Measurements from ENCODE around the gene DUSP3. TPM values are rescaled to one million over a fixed set of nuclear protein-coding genes. Genes with fewer than 3 reads are reported as not detected.

Gene DUSP3
- total and polyA plus RNA-seq, 3 experiments from 2014 or later = 7.7 to 14.4 (median 14.0) TPM

- no peaks in the 10 kb centered on the region for H3K9me3 Mint-ChIP-seq
- peaks cover 0 to 14% (median 0%) of the 10 kb centered on the region in 3 donors for H3K4me1 Mint-ChIP-seq
- H3K27me3 Mint-ChIP-seq = no peaks in the 10 kb centered on the region
- no peaks in the 10 kb centered on the region for H3K36me3 ChIP-seq (ENCODE audit: insufficient read depth, low read length)
- POLR2A ChIA-PET = no interaction called here
- H3K27ac Mint-ChIP-seq = no peak overlapping the region
- no peaks in the 10 kb centered on the region for H3K4me1 ChIP-seq (ENCODE audit: insufficient read depth, low read length)
- no peaks in the 10 kb centered on the region for H3K27me3 ChIP-seq (ENCODE audit: insufficient read depth, low read length, poor library complexity, severe bottlenecking)
- H3K36me3 Mint-ChIP-seq = peaks cover 3 to 50% (median 18%) of the 10 kb centered on the region in 3 donors
- CTCF ChIA-PET = interaction anchor here (1.1 kb wide), 1 partner anchor 77 kb away, joined by 4 read pairs; no protein-coding TSS in a partner anchor
- H3K27ac ChIP-seq (ENCODE audit: low read depth, low read length) = no peak overlapping the region
- no peaks in the 10 kb centered on the region for H3K9me3 ChIP-seq (ENCODE audit: low read length)
- no peak overlapping the region for H3K4me3 ChIP-seq (ENCODE audit: low read length)
- H3K4me3 Mint-ChIP-seq = no peak overlapping the region
- DNase-seq = no peak
Observed at GRCh38 chr17:43771463-43771862, 7.3 kb downstream of the DUSP3 start.

- ChIA-PET CTCF (no interaction called here), POLR2A (no interaction called here)
- DNase-seq = no peak
- H3K36me3 ChIP-seq (ENCODE audit: insufficient read depth, low read length) = no peaks in the 10 kb centered on the region
- Mint-ChIP-seq H3K27ac (no peak overlapping the region), H3K9me3 (no peaks in the 10 kb centered on the region), H3K4me3 (no peak overlapping the region), H3K4me1 (peaks cover 0 to 14% (median 0%) of the 10 kb centered on the region in 3 donors), H3K36me3 (peaks cover 3 to 50% (median 19%) of the 10 kb centered on the region in 3 donors), H3K27me3 (no peaks in the 10 kb centered on the region)
- no peaks in the 10 kb centered on the region for H3K9me3 ChIP-seq (ENCODE audit: low read length)
- H3K4me3 ChIP-seq (ENCODE audit: low read length) = no peak overlapping the region
- no peaks in the 10 kb centered on the region for H3K27me3 ChIP-seq (ENCODE audit: insufficient read depth, low read length, poor library complexity, severe bottlenecking)
- no peak overlapping the region for H3K27ac ChIP-seq (ENCODE audit: low read depth, low read length)
- no peaks in the 10 kb centered on the region for H3K4me1 ChIP-seq (ENCODE audit: insufficient read depth, low read length)
Observed at GRCh38 chr17:43770957-43771356, 7.8 kb downstream of the DUSP3 start.

GRCh38 chr17:43769859-43770258 is 8.9 kb downstream of the DUSP3 start:
- H3K4me1 ChIP-seq (ENCODE audit: insufficient read depth, low read length) = no peaks in the 10 kb centered on the region
- no peaks in the 10 kb centered on the region for H3K9me3 ChIP-seq (ENCODE audit: low read length)
- Mint-ChIP-seq H3K27ac (peak overlapping the region in 1 of 8 donors; percentile 29), H3K4me3 (no peak overlapping the region), H3K36me3 (peaks cover 3 to 48% (median 19%) of the 10 kb centered on the region in 3 donors), H3K9me3 (no peaks in the 10 kb centered on the region), H3K27me3 (no peaks in the 10 kb centered on the region), H3K4me1 (peaks cover 0 to 12% (median 0%) of the 10 kb centered on the region in 3 donors)
- H3K4me3 ChIP-seq (ENCODE audit: low read length) = no peak overlapping the region
- H3K27ac ChIP-seq (ENCODE audit: low read depth, low read length) = no peak overlapping the region
- CTCF ChIA-PET = interaction anchor here (0.6 to 2.1 kb wide), 3 partner anchors 9 to 84 kb away, joined by 3 to 7 read pairs (median 4); no protein-coding TSS in a partner anchor
- H3K36me3 ChIP-seq (ENCODE audit: insufficient read depth, low read length) = no peaks in the 10 kb centered on the region
- POLR2A ChIA-PET = no interaction called here
- H3K27me3 ChIP-seq (ENCODE audit: insufficient read depth, low read length, poor library complexity, severe bottlenecking) = no peaks in the 10 kb centered on the region
- DNase-seq = no peak

- Mint-ChIP-seq H3K4me1 (peaks cover 0 to 12% (median 0%) of the 10 kb centered on the region in 3 donors), H3K9me3 (no peaks in the 10 kb centered on the region), H3K27ac (peak overlapping the region in 1 of 8 donors; percentile 29), H3K27me3 (no peaks in the 10 kb centered on the region), H3K4me3 (no peak overlapping the region), H3K36me3 (peaks cover 3 to 45% (median 19%) of the 10 kb centered on the region in 3 donors)
- ChIA-PET CTCF (interaction anchor here (0.6 to 2.1 kb wide), 3 partner anchors 9 to 84 kb away, joined by 3 to 7 read pairs (median 4); no protein-coding TSS in a partner anchor), POLR2A (no interaction called here)
- Histone ChIP-seq H3K4me1 (ENCODE audit: insufficient read depth, low read length) (no peaks in the 10 kb centered on the region), H3K27me3 (ENCODE audit: insufficient read depth, low read length, poor library complexity, severe bottlenecking) (no peaks in the 10 kb centered on the region), H3K27ac (ENCODE audit: low read depth, low read length) (no peak overlapping the region), H3K9me3 (ENCODE audit: low read length) (no peaks in the 10 kb centered on the region), H3K36me3 (ENCODE audit: insufficient read depth, low read length) (no peaks in the 10 kb centered on the region), H3K4me3 (ENCODE audit: low read length) (no peak overlapping the region)
- no peak for DNase-seq
Observed at GRCh38 chr17:43769426-43769825, 9.4 kb downstream of the DUSP3 start.

GRCh38 chr17:43768943-43769342 is 9.8 kb downstream of the DUSP3 start:
- Histone ChIP-seq H3K9me3 (ENCODE audit: low read length) (no peaks in the 10 kb centered on the region), H3K27ac (ENCODE audit: low read depth, low read length) (no peak overlapping the region), H3K4me3 (ENCODE audit: low read length) (no peak overlapping the region), H3K4me1 (ENCODE audit: insufficient read depth, low read length) (no peaks in the 10 kb centered on the region), H3K36me3 (ENCODE audit: insufficient read depth, low read length) (no peaks in the 10 kb centered on the region), H3K27me3 (ENCODE audit: insufficient read depth, low read length, poor library complexity, severe bottlenecking) (no peaks in the 10 kb centered on the region)
- no peaks in the 10 kb centered on the region for H3K9me3 Mint-ChIP-seq
- H3K4me3 Mint-ChIP-seq = no peak overlapping the region
- peaks cover 0 to under 1% of the 10 kb centered on the region in 2 donors for H3K27me3 Mint-ChIP-seq
- H3K27ac Mint-ChIP-seq = no peak overlapping the region
- H3K36me3 Mint-ChIP-seq = peaks cover 3 to 42% (median 19%) of the 10 kb centered on the region in 3 donors
- ChIA-PET CTCF (interaction anchor here (1.7 to 2.1 kb wide), 2 partner anchors 8 to 74 kb away, joined by 4 to 7 read pairs; no protein-coding TSS in a partner anchor), POLR2A (no interaction called here)
- H3K4me1 Mint-ChIP-seq = peaks cover 0 to 12% (median 0%) of the 10 kb centered on the region in 3 donors
- DNase-seq = no peak

- Mint-ChIP-seq H3K36me3 (peaks cover 3 to 39% (median 19%) of the 10 kb centered on the region in 3 donors), H3K4me1 (peaks cover 0 to 9% (median 0%) of the 10 kb centered on the region in 3 donors), H3K27me3 (peaks cover 0 to 5% of the 10 kb centered on the region in 2 donors), H3K27ac (no peak overlapping the region), H3K4me3 (no peak overlapping the region), H3K9me3 (no peaks in the 10 kb centered on the region)
- Histone ChIP-seq H3K27ac (ENCODE audit: low read depth, low read length) (no peak overlapping the region), H3K4me1 (ENCODE audit: insufficient read depth, low read length) (no peaks in the 10 kb centered on the region), H3K4me3 (ENCODE audit: low read length) (no peak overlapping the region), H3K27me3 (ENCODE audit: insufficient read depth, low read length, poor library complexity, severe bottlenecking) (no peaks in the 10 kb centered on the region), H3K9me3 (ENCODE audit: low read length) (no peaks in the 10 kb centered on the region), H3K36me3 (ENCODE audit: insufficient read depth, low read length) (no peaks in the 10 kb centered on the region)
- CTCF ChIA-PET = interaction anchor here (2.1 to 13.1 kb wide), 4 partner anchors 12 to 192 kb away, joined by 7 to 335 read pairs (median 22); no protein-coding TSS in a partner anchor
- no peak for DNase-seq
- POLR2A ChIA-PET = no interaction called here
Observed at GRCh38 chr17:43768382-43768781, 10.4 kb downstream of the DUSP3 start.

GRCh38 chr17:43767713-43768059 is 11.1 kb downstream of the DUSP3 start:
- ChIA-PET CTCF (interaction anchor here (0.8 to 13.1 kb wide), 11 partner anchors 8 to 191 kb away, joined by 3 to 335 read pairs (median 5); partner anchors contain the start of gene CD300LG), POLR2A (no interaction called here)
- no peak overlapping the region for H3K27ac ChIP-seq (ENCODE audit: low read depth, low read length)
- DNase-seq = no peak
- Mint-ChIP-seq H3K4me1 (peaks cover 0 to 2% (median 0%) of the 10 kb centered on the region in 3 donors), H3K27me3 (peaks cover 0 to 5% of the 10 kb centered on the region in 2 donors), H3K27ac (no peak overlapping the region), H3K9me3 (no peaks in the 10 kb centered on the region), H3K4me3 (no peak overlapping the region), H3K36me3 (peaks cover 3 to 32% (median 17%) of the 10 kb centered on the region in 3 donors)
- no peak overlapping the region for H3K4me3 ChIP-seq (ENCODE audit: low read length)
- H3K27me3 ChIP-seq (ENCODE audit: insufficient read depth, low read length, poor library complexity, severe bottlenecking) = no peaks in the 10 kb centered on the region
- H3K4me1 ChIP-seq (ENCODE audit: insufficient read depth, low read length) = no peaks in the 10 kb centered on the region
- H3K36me3 ChIP-seq (ENCODE audit: insufficient read depth, low read length) = no peaks in the 10 kb centered on the region
- H3K9me3 ChIP-seq (ENCODE audit: low read length) = no peaks in the 10 kb centered on the region

- ChIA-PET CTCF (interaction anchor here (0.8 to 13.1 kb wide), 17 partner anchors 9 to 191 kb away, joined by 3 to 335 read pairs (median 5); partner anchors contain the start of gene CD300LG), POLR2A (no interaction called here)
- no peak overlapping the region for H3K27ac Mint-ChIP-seq
- Histone ChIP-seq H3K27me3 (ENCODE audit: insufficient read depth, low read length, poor library complexity, severe bottlenecking) (no peaks in the 10 kb centered on the region), H3K27ac (ENCODE audit: low read depth, low read length) (no peak overlapping the region), H3K9me3 (ENCODE audit: low read length) (no peaks in the 10 kb centered on the region), H3K4me1 (ENCODE audit: insufficient read depth, low read length) (no peaks in the 10 kb centered on the region), H3K4me3 (ENCODE audit: low read length) (no peak overlapping the region), H3K36me3 (ENCODE audit: insufficient read depth, low read length) (no peaks in the 10 kb centered on the region)
- H3K4me1 Mint-ChIP-seq = no peaks in the 10 kb centered on the region
- H3K9me3 Mint-ChIP-seq = no peaks in the 10 kb centered on the region
- H3K4me3 Mint-ChIP-seq = no peak overlapping the region
- no peak for DNase-seq
- H3K27me3 Mint-ChIP-seq = peaks cover 0 to 8% of the 10 kb centered on the region in 2 donors
- peaks cover 3 to 27% (median 13%) of the 10 kb centered on the region in 3 donors for H3K36me3 Mint-ChIP-seq
Observed at GRCh38 chr17:43767053-43767712, 11.6 kb downstream of the DUSP3 start.
